ENCODE measurements around the gene DTX3. TPM values are rescaled to one million over a fixed set of nuclear protein-coding genes. Genes with fewer than 3 reads are reported as not detected.

Gene DTX3
- total and polyA plus RNA-seq, 12 donors = 20.4 to 136 (median 47.6) TPM

DNA sequence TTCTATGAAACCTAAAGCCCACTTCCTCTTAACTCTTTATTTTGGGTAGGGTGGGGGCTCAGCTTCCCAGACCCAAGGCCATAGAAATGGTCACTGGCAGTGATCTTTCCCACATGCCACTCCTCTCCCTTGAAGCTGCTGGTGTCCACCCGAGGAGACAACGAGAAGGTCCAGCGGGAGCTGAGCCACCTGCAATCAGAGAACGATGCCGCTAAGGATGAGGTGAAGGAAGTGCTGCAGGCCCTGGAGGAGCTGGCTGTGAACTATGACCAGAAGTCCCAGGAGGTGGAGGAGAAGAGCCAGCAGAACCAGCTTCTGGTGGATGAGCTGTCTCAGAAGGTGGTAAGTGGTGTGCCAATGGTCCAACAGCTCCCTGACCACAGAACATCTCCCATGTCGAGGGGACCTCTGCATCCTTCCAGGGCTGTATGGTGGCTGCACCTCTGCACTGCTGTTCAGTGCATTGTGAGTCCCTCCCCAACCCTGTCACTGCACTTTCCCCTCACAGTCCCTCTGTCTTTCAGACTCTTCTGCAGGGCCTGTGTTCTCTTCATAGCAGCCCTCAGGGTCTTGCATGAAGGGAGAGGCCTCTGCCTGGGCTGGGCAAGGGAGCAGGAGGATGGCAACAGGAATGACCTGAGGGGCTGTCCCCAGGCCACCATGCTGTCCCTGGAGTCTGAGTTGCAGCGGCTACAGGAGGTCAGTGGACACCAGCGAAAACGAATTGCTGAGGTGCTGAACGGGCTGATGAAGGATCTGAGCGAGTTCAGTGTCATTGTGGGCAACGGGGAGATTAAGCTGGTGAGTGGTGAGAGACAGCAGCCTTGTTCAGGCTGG is 32.5 kb upstream of the DTX3 start:
- Histone ChIP-seq H3K27ac (no peak overlapping the region), H3K4me1 (replicated peaks in 1 of 2) (no peaks in the 10 kb centered on the region), H3K4me3 (no peak overlapping the region), H3K36me3 (replicated peaks in 1 of 2) (no peaks in the 10 kb centered on the region), H3K27me3 (peaks cover 1% of the 10 kb centered on the region), H3K9me3 (replicated peaks in 1 of 3) (no peaks in the 10 kb centered on the region)
- TF ChIP-seq, protein P1, sequence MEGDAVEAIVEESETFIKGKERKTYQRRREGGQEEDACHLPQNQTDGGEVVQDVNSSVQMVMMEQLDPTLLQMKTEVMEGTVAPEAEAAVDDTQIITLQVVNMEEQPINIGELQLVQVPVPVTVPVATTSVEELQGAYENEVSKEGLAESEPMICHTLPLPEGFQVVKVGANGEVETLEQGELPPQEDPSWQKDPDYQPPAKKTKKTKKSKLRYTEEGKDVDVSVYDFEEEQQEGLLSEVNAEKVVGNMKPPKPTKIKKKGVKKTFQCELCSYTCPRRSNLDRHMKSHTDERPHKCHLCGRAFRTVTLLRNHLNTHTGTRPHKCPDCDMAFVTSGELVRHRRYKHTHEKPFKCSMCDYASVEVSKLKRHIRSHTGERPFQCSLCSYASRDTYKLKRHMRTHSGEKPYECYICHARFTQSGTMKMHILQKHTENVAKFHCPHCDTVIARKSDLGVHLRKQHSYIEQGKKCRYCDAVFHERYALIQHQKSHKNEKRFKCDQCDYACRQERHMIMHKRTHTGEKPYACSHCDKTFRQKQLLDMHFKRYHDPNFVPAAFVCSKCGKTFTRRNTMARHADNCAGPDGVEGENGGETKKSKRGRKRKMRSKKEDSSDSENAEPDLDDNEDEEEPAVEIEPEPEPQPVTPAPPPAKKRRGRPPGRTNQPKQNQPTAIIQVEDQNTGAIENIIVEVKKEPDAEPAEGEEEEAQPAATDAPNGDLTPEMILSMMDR (IDR thresholded peaks at IDR 0.05) = no peak
- TF ChIP-seq POLR2A (IDR thresholded peaks at IDR 0.05) = no peak
- 81 to 92% (median 92%) methylated on average over 12 of the region's 12 CpGs for WGBS, 4 donors
- DNase-seq = no peak
- intact Hi-C loops (cut with DNase I) = no loop called here

DNA sequence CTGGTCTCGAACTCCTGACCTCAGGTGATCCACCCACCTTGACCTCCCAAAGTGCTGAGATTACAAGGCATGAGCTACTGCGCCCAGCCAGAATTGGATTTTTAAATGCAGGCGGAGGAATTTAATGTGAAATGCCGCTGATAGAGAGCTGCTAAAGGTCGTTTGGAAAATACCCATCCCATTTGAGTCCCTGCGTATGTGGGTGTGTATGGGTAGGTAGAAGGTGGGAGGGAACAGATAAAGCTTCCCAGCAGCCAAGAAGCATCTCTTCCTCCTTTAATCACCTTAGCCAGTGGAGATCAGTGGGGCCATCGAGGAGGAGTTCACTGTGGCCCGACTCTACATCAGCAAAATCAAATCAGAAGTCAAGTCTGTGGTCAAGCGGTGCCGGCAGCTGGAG is 29.8 kb upstream of the DTX3 start:
- DNase-seq = no peak
- no peaks in the 10 kb centered on the region for H3K9me3 ChIP-seq (replicated peaks in 1 of 3)
- no peaks in the 10 kb centered on the region for H3K36me3 ChIP-seq (replicated peaks in 1 of 2)
- H3K4me3 ChIP-seq = no peak overlapping the region
- H3K27me3 ChIP-seq = no peaks in the 10 kb centered on the region
- no peak overlapping the region for H3K27ac ChIP-seq
- H3K4me1 ChIP-seq (replicated peaks in 1 of 2) = no peaks in the 10 kb centered on the region
- TF ChIP-seq, protein P1 (IDR thresholded peaks at IDR 0.05) = no peak
- no peak for TF ChIP-seq POLR2A (IDR thresholded peaks at IDR 0.05)
- 73 to 87% (median 83%) methylated on average over 10 of the region's 10 CpGs for WGBS, 4 donors
- intact Hi-C loops (cut with DNase I) = no loop called here

DNA sequence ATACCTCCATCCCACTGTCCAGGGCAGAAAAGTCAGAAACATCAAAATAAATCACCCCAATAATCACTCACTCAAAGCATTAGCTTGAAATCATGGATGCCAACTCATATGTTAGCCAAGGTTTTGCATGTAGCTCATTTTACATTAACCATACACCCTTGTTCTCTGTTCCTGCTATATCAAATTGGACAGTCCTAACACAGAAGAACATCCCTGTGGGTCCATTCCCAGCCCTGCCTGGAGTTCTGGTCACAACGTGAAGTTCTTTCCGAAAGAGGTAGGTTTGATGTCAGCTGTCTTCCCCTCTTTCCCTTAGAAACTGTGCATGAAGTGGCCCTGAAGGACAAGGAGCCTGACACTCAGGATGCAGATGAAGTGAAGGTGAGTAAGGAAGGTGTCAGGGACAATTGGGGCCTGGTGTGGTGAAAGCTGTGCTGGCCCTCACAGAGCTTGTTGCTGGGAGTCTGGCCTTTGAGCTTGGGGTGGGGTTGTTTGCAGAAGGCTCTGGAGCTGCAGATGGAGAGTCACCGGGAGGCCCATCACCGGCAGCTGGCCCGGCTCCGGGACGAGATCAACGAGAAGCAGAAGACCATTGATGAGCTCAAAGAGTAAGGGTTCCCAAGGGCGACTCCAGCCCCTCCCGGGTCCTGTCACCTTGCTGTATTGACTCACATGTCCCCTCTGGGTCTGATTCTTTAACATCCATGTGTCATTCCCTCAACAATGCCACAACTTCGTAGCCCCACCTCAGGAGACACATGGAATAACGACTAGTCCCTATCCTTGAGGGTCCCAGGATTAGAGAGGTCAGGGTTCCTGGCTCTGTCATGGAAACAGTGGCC is 28.6 kb upstream of the DTX3 start:
- H3K27me3 ChIP-seq = no peaks in the 10 kb centered on the region
- intact Hi-C loops (cut with DNase I) = no loop called here
- H3K36me3 ChIP-seq (replicated peaks in 1 of 2) = no peaks in the 10 kb centered on the region
- DNase-seq = no peak
- TF ChIP-seq POLR2A (IDR thresholded peaks at IDR 0.05) = no peak
- TF ChIP-seq, protein P1 (IDR thresholded peaks at IDR 0.05) = no peak
- 76 to 93% (median 83%) methylated on average over 10 to 12 of the region's 12 CpGs for WGBS, 4 donors
- H3K4me3 ChIP-seq = no peak overlapping the region
- H3K4me1 ChIP-seq (replicated peaks in 1 of 2) = no peaks in the 10 kb centered on the region
- no peaks in the 10 kb centered on the region for H3K9me3 ChIP-seq (replicated peaks in 1 of 3)
- H3K27ac ChIP-seq = no peak overlapping the region

DNA sequence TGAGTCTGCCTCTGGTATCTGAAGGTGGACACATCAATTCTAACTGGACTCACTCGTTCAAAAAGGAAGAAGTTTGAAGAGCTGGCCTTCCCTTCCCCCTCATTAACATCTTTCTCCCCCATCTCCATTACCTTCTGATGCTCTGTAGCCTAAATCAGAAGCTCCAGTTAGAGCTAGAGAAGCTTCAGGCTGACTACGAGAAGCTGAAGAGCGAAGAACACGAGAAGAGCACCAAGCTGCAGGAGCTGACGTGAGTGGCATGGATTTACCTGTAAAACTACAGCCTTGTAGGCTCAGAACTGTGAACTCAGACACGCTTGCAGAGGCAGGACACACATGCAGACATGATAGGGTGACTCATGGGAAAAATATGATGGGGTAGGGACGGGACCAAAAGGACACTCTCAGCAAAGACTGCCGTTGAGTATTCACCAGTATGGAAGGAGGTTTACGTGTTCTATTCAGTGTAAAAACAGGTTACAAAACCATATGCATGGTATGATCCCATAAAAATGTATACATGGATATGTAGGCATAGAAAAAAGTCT is 27.9 kb upstream of the DTX3 start:
- Histone ChIP-seq H3K9me3 (replicated peaks in 1 of 3) (no peaks in the 10 kb centered on the region), H3K27me3 (peaks cover under 1% of the 10 kb centered on the region), H3K4me3 (no peak overlapping the region), H3K36me3 (replicated peaks in 1 of 2) (no peaks in the 10 kb centered on the region), H3K4me1 (replicated peaks in 1 of 2) (no peaks in the 10 kb centered on the region), H3K27ac (no peak overlapping the region)
- TF ChIP-seq, protein P1 (IDR thresholded peaks at IDR 0.05) = no peak
- intact Hi-C loops (cut with DNase I) = no loop called here
- WGBS, 4 donors = 78 to 85% (median 82%) methylated on average over 9 of the region's 9 CpGs
- DNase-seq = no peak

Data from adrenal gland (tissue), 12 donors.